Neuron (in vitro differentiated cells): Measurements from ENCODE around the gene FBRSL1.

Experiments
- H2AFZ ChIP-seq: one replicate; pipeline ENCODE4 v1.6.1; 2013; ENCODE audit warnings: low read depth, mild to moderate bottlenecking, inconsistent platforms, low read length, moderate library complexity
- H3K27me3 ChIP-seq: one replicate; pipeline ENCODE4 v1.6.1; 2013; ENCODE audit warnings: low read length; ENCODE audit not compliant: insufficient read depth
- H3K36me3 ChIP-seq: one replicate; pipeline ENCODE4 v1.6.1; 2013; ENCODE audit warnings: low read length; ENCODE audit not compliant: insufficient read depth
- H3K4me1 ChIP-seq: one replicate; pipeline ENCODE4 v1.6.1; 2013; ENCODE audit warnings: low read length; ENCODE audit not compliant: insufficient read depth
- H3K4me3 ChIP-seq: 2 replicates; pipeline ENCODE4 v1.5.1; 2013; ENCODE audit warnings: mild to moderate bottlenecking, low read length, moderate library complexity
- H3K9me3 ChIP-seq: one replicate; pipeline ENCODE4 v1.6.1; 2013; ENCODE audit warnings: low read length

FBRSL1 gene

GRCh38 chr12:132494294-132495164, 4.6 kb downstream of the FBRSL1 start:
- Histone ChIP-seq H3K9me3 (no peaks in the 10 kb centered on the region), H3K4me1 (peaks cover 45% of the 10 kb centered on the region), H3K27me3 (no peaks in the 10 kb centered on the region), H3K36me3 (peaks cover 2% of the 10 kb centered on the region), H3K4me3 (no peak overlapping the region), H2AFZ (no peak overlapping the region)

- peaks cover 45% of the 10 kb centered on the region for H3K4me1 ChIP-seq
- no peak overlapping the region for H2AFZ ChIP-seq
- no peak overlapping the region for H3K4me3 ChIP-seq
- no peaks in the 10 kb centered on the region for H3K9me3 ChIP-seq
- peaks cover 2% of the 10 kb centered on the region for H3K36me3 ChIP-seq
- no peaks in the 10 kb centered on the region for H3K27me3 ChIP-seq
These were observed 5.2 kb downstream of the FBRSL1 start for GRCh38 chr12:132495165-132495544.

DNA sequence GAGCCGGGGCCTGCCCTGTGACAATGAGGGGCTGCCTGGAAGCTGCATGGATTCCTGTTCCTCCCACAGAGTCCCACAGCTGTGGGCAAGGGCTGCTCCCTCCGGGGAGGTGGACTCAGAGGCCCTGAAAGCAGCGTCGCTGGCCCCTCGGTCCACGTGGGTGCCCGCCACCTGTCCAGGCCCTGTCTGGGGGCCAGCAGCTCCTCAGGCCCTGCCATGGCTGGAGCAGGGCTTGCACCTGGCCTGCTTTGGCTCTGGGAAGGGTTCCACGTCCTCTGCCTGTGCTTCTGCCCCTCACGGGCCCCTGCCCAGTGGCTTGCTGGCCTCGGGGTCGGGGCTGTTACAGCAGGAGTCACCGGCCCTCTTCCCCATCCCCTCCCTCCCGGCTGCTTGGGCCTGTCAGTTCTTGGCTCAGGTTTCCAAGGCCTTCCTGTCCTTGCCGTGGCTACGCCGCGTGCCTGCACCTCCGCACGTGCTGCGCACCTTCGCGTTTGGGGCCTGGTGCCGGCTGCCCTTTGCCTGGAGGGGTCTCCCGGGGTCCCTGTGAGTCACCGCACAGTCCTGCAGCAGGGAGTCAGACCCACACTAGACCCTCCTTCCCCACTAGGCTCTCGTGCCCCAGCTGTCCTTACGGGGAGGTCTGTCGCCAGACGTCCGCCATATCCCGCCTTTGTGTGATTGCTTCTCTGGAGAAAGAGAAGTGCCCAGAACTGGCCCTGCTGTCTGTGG, 5.8 kb downstream of the FBRSL1 start:
- H2AFZ ChIP-seq, result no peak overlapping the region
- no peaks in the 10 kb centered on the region for H3K27me3 ChIP-seq
- H3K4me1 ChIP-seq, result peaks cover 43% of the 10 kb centered on the region
- H3K36me3 ChIP-seq, result peaks cover 2% of the 10 kb centered on the region
- no peaks in the 10 kb centered on the region for H3K9me3 ChIP-seq
- H3K4me3 ChIP-seq, result no peak overlapping the region

- H3K4me1 ChIP-seq, result peaks cover 43% of the 10 kb centered on the region
- no peak overlapping the region for H3K4me3 ChIP-seq
- H3K27me3 ChIP-seq, result no peaks in the 10 kb centered on the region
- H3K9me3 ChIP-seq, result no peaks in the 10 kb centered on the region
- H2AFZ ChIP-seq, result no peak overlapping the region
- H3K36me3 ChIP-seq, result peaks cover 2% of the 10 kb centered on the region
These were observed 6.4 kb downstream of the FBRSL1 start for GRCh38 chr12:132496358-132496669.

- Histone ChIP-seq H3K9me3 (no peaks in the 10 kb centered on the region), H3K4me1 (peaks cover 43% of the 10 kb centered on the region), H2AFZ (no peak overlapping the region), H3K4me3 (no peak overlapping the region), H3K27me3 (no peaks in the 10 kb centered on the region), H3K36me3 (peaks cover 2% of the 10 kb centered on the region)
These were observed 6.8 kb downstream of the FBRSL1 start for GRCh38 chr12:132496710-132497109.

- Histone ChIP-seq H2AFZ (no peak overlapping the region), H3K4me3 (no peak overlapping the region), H3K4me1 (peaks cover 38% of the 10 kb centered on the region), H3K36me3 (no peaks in the 10 kb centered on the region), H3K9me3 (no peaks in the 10 kb centered on the region), H3K27me3 (no peaks in the 10 kb centered on the region)
These were observed 7.8 kb downstream of the FBRSL1 start for GRCh38 chr12:132497514-132498405.

DNA sequence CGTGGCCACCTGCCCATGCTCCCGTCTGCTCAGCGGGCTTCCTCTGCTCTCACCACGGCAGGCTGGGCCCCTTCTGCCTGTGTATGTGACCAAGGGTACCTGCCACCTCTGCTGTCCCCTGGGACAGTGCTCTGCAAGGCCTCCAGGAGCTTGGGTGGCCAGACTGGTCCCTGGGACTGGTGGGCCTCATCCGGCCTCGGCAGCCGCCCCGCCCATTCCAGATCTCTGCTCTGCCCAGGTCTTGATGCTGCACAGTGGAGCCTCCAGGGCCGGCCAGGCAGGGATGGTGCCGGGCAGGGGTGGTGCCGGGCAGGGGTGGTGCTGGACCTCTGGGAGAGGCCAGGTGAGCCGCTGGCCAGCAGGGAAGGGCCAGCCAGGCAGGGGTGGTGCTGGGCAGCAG, 9.0 kb downstream of the FBRSL1 start:
- no peaks in the 10 kb centered on the region for H3K36me3 ChIP-seq
- H3K4me3 ChIP-seq, result no peak overlapping the region
- no peaks in the 10 kb centered on the region for H3K9me3 ChIP-seq
- H2AFZ ChIP-seq, result no peak overlapping the region
- H3K4me1 ChIP-seq, result peaks cover 30% of the 10 kb centered on the region
- H3K27me3 ChIP-seq, result no peaks in the 10 kb centered on the region

DNA sequence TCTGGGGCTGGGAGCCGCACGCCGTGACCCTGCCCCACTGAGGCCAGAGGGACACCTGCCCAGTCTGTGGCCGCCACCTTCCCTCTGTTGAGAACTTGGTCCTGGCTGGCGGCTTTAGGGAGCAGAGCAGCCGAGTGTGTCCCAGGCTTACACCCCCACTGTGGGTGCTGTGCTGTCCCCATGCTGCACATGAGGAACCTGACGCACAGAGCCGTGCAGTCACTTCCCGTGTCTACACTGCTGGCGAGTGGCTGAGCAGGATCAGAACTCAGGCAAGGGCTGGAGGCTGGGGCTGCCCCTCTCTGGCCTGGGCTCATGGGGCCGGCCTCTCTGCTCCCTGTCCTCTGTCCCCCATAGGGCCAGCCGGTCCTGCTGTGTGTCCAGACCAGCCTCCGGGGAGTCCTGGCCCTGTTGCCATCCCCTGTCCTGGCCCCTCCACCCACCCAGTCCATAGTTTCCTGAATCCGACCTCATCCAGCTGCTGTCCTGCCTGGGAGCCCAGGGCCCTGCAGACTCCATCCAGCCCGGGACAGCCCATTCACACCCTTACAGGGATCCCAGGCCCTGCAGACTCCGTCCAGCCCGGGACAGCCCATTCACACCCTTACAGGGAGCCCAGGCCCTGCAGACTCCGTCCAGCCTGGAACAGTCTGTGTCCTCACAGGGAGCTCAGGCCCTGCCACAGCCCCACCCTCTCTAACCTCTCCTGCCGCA, 10.3 kb downstream of the FBRSL1 start:
- no peak overlapping the region for H2AFZ ChIP-seq
- H3K27me3 ChIP-seq, result no peaks in the 10 kb centered on the region
- H3K4me3 ChIP-seq, result no peak overlapping the region
- H3K36me3 ChIP-seq, result no peaks in the 10 kb centered on the region
- H3K9me3 ChIP-seq, result no peaks in the 10 kb centered on the region
- H3K4me1 ChIP-seq, result peaks cover 26% of the 10 kb centered on the region

DNA sequence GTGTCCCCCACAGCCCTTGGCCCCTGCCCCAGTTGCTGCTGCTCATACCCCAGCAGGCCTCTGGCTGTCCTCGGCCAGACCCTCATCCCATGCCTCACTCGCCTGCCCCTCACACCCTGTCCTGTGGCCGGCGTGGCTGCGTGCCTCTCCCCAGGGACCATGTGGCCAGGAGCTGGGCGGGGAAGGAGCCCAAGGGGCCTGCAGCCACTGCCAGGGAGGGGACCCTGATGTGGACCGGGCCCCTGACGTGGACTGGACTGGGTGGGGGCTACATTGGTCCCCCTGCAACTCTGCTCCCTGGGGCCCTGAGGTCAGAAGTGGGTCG, 10.9 kb downstream of the FBRSL1 start:
- Histone ChIP-seq H3K4me3 (no peak overlapping the region), H3K27me3 (no peaks in the 10 kb centered on the region), H3K36me3 (no peaks in the 10 kb centered on the region), H3K9me3 (no peaks in the 10 kb centered on the region), H3K4me1 (peaks cover 24% of the 10 kb centered on the region), H2AFZ (no peak overlapping the region)

DNA sequence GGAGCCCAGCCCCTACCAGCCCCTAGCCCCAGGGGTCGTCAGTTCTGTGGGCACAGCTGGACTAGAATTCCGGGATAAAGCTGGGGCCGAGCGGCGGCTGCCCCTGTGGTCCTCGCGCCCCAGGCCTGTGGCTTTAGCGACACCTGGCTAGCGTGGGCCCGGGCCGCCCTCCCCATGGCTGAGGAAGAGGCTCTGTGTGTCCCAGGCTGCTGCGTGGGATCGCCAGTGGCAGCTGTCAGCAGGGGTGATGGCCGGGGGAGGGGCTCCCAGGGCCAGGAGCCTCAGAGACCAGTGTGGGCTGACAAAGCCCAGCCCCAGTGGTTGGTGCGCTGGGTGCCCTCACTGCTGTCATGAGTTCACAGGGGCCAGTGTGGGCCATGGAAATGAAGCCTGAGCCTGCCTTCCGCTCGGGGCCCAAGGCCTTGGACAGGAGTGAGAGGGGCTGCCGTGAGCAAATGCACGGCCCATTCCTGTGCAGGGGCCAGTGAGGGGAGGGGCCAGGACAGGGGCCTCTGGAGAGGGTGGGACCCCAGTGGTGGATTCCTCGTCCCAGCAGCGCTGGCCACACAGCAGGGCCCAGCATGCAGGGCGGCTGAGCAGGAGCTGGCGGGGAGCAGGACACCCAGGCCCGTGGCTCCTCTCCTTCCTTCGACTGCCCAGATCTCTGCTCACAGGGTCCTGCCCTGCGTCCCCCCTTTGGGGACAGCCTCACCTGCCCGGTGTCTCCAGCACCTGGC, 11.4 kb downstream of the FBRSL1 start:
- Histone ChIP-seq H3K4me3 (no peak overlapping the region), H3K27me3 (no peaks in the 10 kb centered on the region), H2AFZ (no peak overlapping the region), H3K4me1 (peaks cover 23% of the 10 kb centered on the region), H3K36me3 (no peaks in the 10 kb centered on the region), H3K9me3 (no peaks in the 10 kb centered on the region)

- Histone ChIP-seq H3K4me1 (peaks cover 30% of the 10 kb centered on the region), H3K27me3 (no peaks in the 10 kb centered on the region), H2AFZ (no peak overlapping the region), H3K36me3 (no peaks in the 10 kb centered on the region), H3K9me3 (no peaks in the 10 kb centered on the region), H3K4me3 (no peak overlapping the region)
These were observed 12.4 kb downstream of the FBRSL1 start for GRCh38 chr12:132502149-132502881.

DNA sequence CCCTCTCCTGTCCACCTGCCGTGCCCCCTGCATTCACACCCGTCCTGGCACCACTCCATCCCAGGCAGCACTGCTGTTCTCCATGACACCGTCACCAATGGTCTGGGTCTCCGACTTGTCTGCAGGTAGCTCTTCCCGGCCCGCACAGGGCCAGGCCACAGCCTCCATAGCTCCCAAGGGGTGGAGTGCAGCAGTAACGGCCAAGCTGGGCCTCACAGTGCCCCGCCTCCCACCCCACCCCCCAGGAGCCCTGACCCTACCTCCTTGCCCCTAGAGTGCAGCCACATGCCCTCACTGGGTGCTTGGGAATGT, 12.9 kb downstream of the FBRSL1 start:
- H2AFZ ChIP-seq, result no peak overlapping the region
- H3K9me3 ChIP-seq, result no peaks in the 10 kb centered on the region
- no peak overlapping the region for H3K4me3 ChIP-seq
- peaks cover 30% of the 10 kb centered on the region for H3K4me1 ChIP-seq
- H3K27me3 ChIP-seq, result no peaks in the 10 kb centered on the region
- H3K36me3 ChIP-seq, result no peaks in the 10 kb centered on the region
